ENCODE measurements around the gene TAF11.
"Not testable (repeated sequence)": the region's sequence is repeated elsewhere in the genome, so short reads cannot be mapped to it uniquely, and the experiment has no call there.

TAF11 gene

GRCh38 chr6:34888874-34889555 is 1.2 kb upstream of the TAF11 start, which contains the start of gene ANKS1A:
Gene ANKS1A, plus strand, starts transcription at chr6:34889255. Its CDS starts 148 bp downstream, at chr6:34889403.
- Histone ChIP-seq H3K4me1 (ENCODE audit: insufficient read depth, low read length, poor library complexity, severe bottlenecking) (peaks cover 40% of the 10 kb centered on the region), H3K36me3 (ENCODE audit: insufficient read depth, low read length) (no peaks in the 10 kb centered on the region), H3K9me2 (replicated peaks; ENCODE audit: low read depth, low read length) (no peaks in the 10 kb centered on the region), H3K4me3 (ENCODE audit: low read length, poor library complexity, severe bottlenecking) (peak within 1 kb of the TSS; percentile 97), H3K27me3 (ENCODE audit: insufficient read depth, low read length, poor library complexity, severe bottlenecking) (no peaks in the 10 kb centered on the region), H3K9ac (ENCODE audit: low read depth, low read length, poor library complexity, severe bottlenecking) (peak within 1 kb of the TSS; percentile 91), H2AFZ (ENCODE audit: low read length) (peak within 1 kb of the TSS; percentile 92), H4K20me1 (ENCODE audit: insufficient read depth, low read length, poor library complexity, severe bottlenecking) (peaks cover 16% of the 10 kb centered on the region), H3K4me2 (ENCODE audit: low read depth, low read length, poor library complexity, severe bottlenecking) (peak within 1 kb of the TSS; percentile 80), H3K9me3 (ENCODE audit: insufficient read depth, low read depth, low read length) (no peaks in the 10 kb centered on the region), H3K79me2 (ENCODE audit: insufficient read depth, low read length) (peaks cover 83% of the 10 kb centered on the region), H3F3A (ENCODE audit: low read depth) (no peaks in the 10 kb centered on the region)
- TF ChIP-seq EZH2phosphoT487 (IDR thresholded peaks at IDR 0.05; ENCODE audit: borderline replicate concordance), result no peak
- TF ChIP-seq CTCF (conservative IDR thresholded peaks at IDR 0.05; ENCODE audit: low read length), result no peak

GRCh38 chr6:34888514-34888856 is 643 bp upstream of the TAF11 start:
- H3K79me2 ChIP-seq (ENCODE audit: insufficient read depth, low read length), result peaks cover 89% of the 10 kb centered on the region

GRCh38 chr6:34885837-34886236 is 2.0 kb downstream of the TAF11 start:
- H4K20me1 ChIP-seq (ENCODE audit: insufficient read depth, low read length, poor library complexity, severe bottlenecking); H3F3A ChIP-seq (ENCODE audit: low read depth); H3K36me3 ChIP-seq (ENCODE audit: insufficient read depth, low read length); H3K9me2 ChIP-seq (replicated peaks; ENCODE audit: low read depth, low read length); H3K9ac ChIP-seq (ENCODE audit: low read depth, low read length, poor library complexity, severe bottlenecking); H2AFZ ChIP-seq (ENCODE audit: low read length); H3K27me3 ChIP-seq (ENCODE audit: insufficient read depth, low read length, poor library complexity, severe bottlenecking); H3K4me3 ChIP-seq (ENCODE audit: low read length, poor library complexity, severe bottlenecking); H3K9me3 ChIP-seq (ENCODE audit: insufficient read depth, low read depth, low read length): not testable (repeated sequence)
- Histone ChIP-seq H3K4me1 (ENCODE audit: insufficient read depth, low read length, poor library complexity, severe bottlenecking) (peaks cover 22% of the 10 kb centered on the region), H3K4me2 (ENCODE audit: low read depth, low read length, poor library complexity, severe bottlenecking) (peak overlapping the region; percentile 80), H3K79me2 (ENCODE audit: insufficient read depth, low read length) (peaks cover 73% of the 10 kb centered on the region)

More at GRCh38 chr6:34888514-34888856, 643 bp upstream of the TAF11 start:
- TF ChIP-seq EZH2phosphoT487 (IDR thresholded peaks at IDR 0.05; ENCODE audit: borderline replicate concordance) (no peak), CTCF (conservative IDR thresholded peaks at IDR 0.05; ENCODE audit: low read length) (no peak)
- Histone ChIP-seq H3K36me3 (ENCODE audit: insufficient read depth, low read length) (no peaks in the 10 kb centered on the region), H4K20me1 (ENCODE audit: insufficient read depth, low read length, poor library complexity, severe bottlenecking) (peaks cover 11% of the 10 kb centered on the region), H3K27me3 (ENCODE audit: insufficient read depth, low read length, poor library complexity, severe bottlenecking) (no peaks in the 10 kb centered on the region), H3K4me2 (ENCODE audit: low read depth, low read length, poor library complexity, severe bottlenecking) (peak overlapping the region; percentile 80), H3K9me2 (replicated peaks; ENCODE audit: low read depth, low read length) (no peaks in the 10 kb centered on the region), H3F3A (ENCODE audit: low read depth) (no peaks in the 10 kb centered on the region), H3K4me1 (ENCODE audit: insufficient read depth, low read length, poor library complexity, severe bottlenecking) (peaks cover 41% of the 10 kb centered on the region), H3K4me3 (ENCODE audit: low read length, poor library complexity, severe bottlenecking) (peak overlapping the region; percentile 97), H2AFZ (ENCODE audit: low read length) (peak overlapping the region; percentile 92), H3K9ac (ENCODE audit: low read depth, low read length, poor library complexity, severe bottlenecking) (peak overlapping the region; percentile 91), H3K9me3 (ENCODE audit: insufficient read depth, low read depth, low read length) (no peaks in the 10 kb centered on the region)

GRCh38 chr6:34884996-34885395 is 2.8 kb downstream of the TAF11 start:
- TF ChIP-seq EZH2phosphoT487 (IDR thresholded peaks at IDR 0.05; ENCODE audit: borderline replicate concordance), result no peak
- no peak for TF ChIP-seq CTCF (conservative IDR thresholded peaks at IDR 0.05; ENCODE audit: low read length)
- peak overlapping the region; percentile 80 for H3K4me2 ChIP-seq (ENCODE audit: low read depth, low read length, poor library complexity, severe bottlenecking)

GRCh38 chr6:34884073-34884472 is 3.8 kb downstream of the TAF11 start:
- H3K9me3 ChIP-seq (ENCODE audit: insufficient read depth, low read depth, low read length); H3K4me2 ChIP-seq (ENCODE audit: low read depth, low read length, poor library complexity, severe bottlenecking); H3K9ac ChIP-seq (ENCODE audit: low read depth, low read length, poor library complexity, severe bottlenecking); H3K4me3 ChIP-seq (ENCODE audit: low read length, poor library complexity, severe bottlenecking); H4K20me1 ChIP-seq (ENCODE audit: insufficient read depth, low read length, poor library complexity, severe bottlenecking); H2AFZ ChIP-seq (ENCODE audit: low read length); H3F3A ChIP-seq (ENCODE audit: low read depth); H3K9me2 ChIP-seq (replicated peaks; ENCODE audit: low read depth, low read length); H3K27me3 ChIP-seq (ENCODE audit: insufficient read depth, low read length, poor library complexity, severe bottlenecking): not testable (repeated sequence)
- peaks cover 16% of the 10 kb centered on the region; the same call in 1 of the 2 replicates for H3K36me3 ChIP-seq (ENCODE audit: insufficient read depth, low read length)
- H3K79me2 ChIP-seq (ENCODE audit: insufficient read depth, low read length), result peaks cover 55% of the 10 kb centered on the region
- peaks cover 13% of the 10 kb centered on the region for H3K4me1 ChIP-seq (ENCODE audit: insufficient read depth, low read length, poor library complexity, severe bottlenecking)

More at GRCh38 chr6:34884996-34885395, 2.8 kb downstream of the TAF11 start:
- Histone ChIP-seq H4K20me1 (ENCODE audit: insufficient read depth, low read length, poor library complexity, severe bottlenecking) (peaks cover 5% of the 10 kb centered on the region), H3K9ac (ENCODE audit: low read depth, low read length, poor library complexity, severe bottlenecking) (no peak overlapping the region), H3K9me3 (ENCODE audit: insufficient read depth, low read depth, low read length) (no peaks in the 10 kb centered on the region), H3K79me2 (ENCODE audit: insufficient read depth, low read length) (peaks cover 64% of the 10 kb centered on the region), H3F3A (ENCODE audit: low read depth) (peaks cover 3% of the 10 kb centered on the region; the same call in 1 of the 2 replicates), H2AFZ (ENCODE audit: low read length) (no peak overlapping the region), H3K36me3 (ENCODE audit: insufficient read depth, low read length) (peaks cover 9% of the 10 kb centered on the region; the same call in 1 of the 2 replicates), H3K27me3 (ENCODE audit: insufficient read depth, low read length, poor library complexity, severe bottlenecking) (no peaks in the 10 kb centered on the region), H3K9me2 (replicated peaks; ENCODE audit: low read depth, low read length) (no peaks in the 10 kb centered on the region), H3K4me1 (ENCODE audit: insufficient read depth, low read length, poor library complexity, severe bottlenecking) (peaks cover 14% of the 10 kb centered on the region), H3K4me3 (ENCODE audit: low read length, poor library complexity, severe bottlenecking) (peak overlapping the region; percentile 21)
